Esophagus (tissue), 2 donors: ENCODE data around the gene PLK5. TPM values are rescaled to one million over a fixed set of nuclear protein-coding genes. Genes with fewer than 3 reads are reported as not detected.
"Not testable (repeated sequence)": the region's sequence is repeated elsewhere in the genome, so short reads cannot be mapped to it uniquely, and the experiment has no call there.

Experiments
- H3K27ac ChIP-seq, 2 donors: one replicate each; pipeline ENCODE4 v1.5.1; 2013; ENCODE audit warnings: low read depth in 2 of 2, mild to moderate bottlenecking in 2 of 2, inconsistent platforms in 1 of 2, low read length in 1 of 2, moderate library complexity in 1 of 2
- H3K27me3 ChIP-seq, 2 donors: one replicate each; pipeline ENCODE4 v1.6.1; 2013; ENCODE audit warnings: low read length in 2 of 2, control low read depth in 1 of 2, mild to moderate bottlenecking in 1 of 2; ENCODE audit not compliant: insufficient read depth in 2 of 2, control insufficient read depth in 1 of 2
- H3K36me3 ChIP-seq, 2 donors: one replicate each; pipeline ENCODE4 v1.6.1; 2013; ENCODE audit warnings: low read length in 1 of 2; ENCODE audit not compliant: control insufficient read depth in 2 of 2, insufficient read depth in 2 of 2
- H3K4me1 ChIP-seq, 2 donors: one replicate each; pipeline ENCODE4 v1.6.1; 2013; ENCODE audit warnings: low read length in 1 of 2; ENCODE audit not compliant: control insufficient read depth in 2 of 2, insufficient read depth in 2 of 2
- H3K4me3 ChIP-seq, 2 donors: one replicate each; pipeline ENCODE4 v1.5.1; 2013; ENCODE audit warnings: low read length in 2 of 2, mild to moderate bottlenecking in 2 of 2, low read depth in 1 of 2, moderate library complexity in 1 of 2
- H3K9me3 ChIP-seq, 2 donors: one replicate each; pipeline ENCODE4 v1.6.1; 2013; ENCODE audit warnings: mild to moderate bottlenecking in 2 of 2, low read depth in 1 of 2, low read length in 1 of 2, moderate library complexity in 1 of 2; ENCODE audit not compliant: control insufficient read depth in 2 of 2, insufficient read depth in 1 of 2
- WGBS, 2 donors: extraction: QIAGEN DNeasy Blood & Tissue Kit; methylation state at CpG; one replicate each; pipeline ENCODE4 v1.1.7; 2013; 5-methylcytosine and 5-hydroxymethylcytosine counted together
- polyA plus RNA-seq, 2 donors: library from polyadenylated mRNA; stranded (reverse); fragments of 200-250 nt; gene quantifications; one replicate each; pipeline ENCODE4 v1.2.3, GENCODE V29; 2013
- donor health status: healthy with polysubstance abuse.
- donor health status: Bipolar disorder and iron deficiency.

PLK5 gene
- polyA plus RNA-seq, 2 donors: 0.13 to 0.53 TPM

DNA sequence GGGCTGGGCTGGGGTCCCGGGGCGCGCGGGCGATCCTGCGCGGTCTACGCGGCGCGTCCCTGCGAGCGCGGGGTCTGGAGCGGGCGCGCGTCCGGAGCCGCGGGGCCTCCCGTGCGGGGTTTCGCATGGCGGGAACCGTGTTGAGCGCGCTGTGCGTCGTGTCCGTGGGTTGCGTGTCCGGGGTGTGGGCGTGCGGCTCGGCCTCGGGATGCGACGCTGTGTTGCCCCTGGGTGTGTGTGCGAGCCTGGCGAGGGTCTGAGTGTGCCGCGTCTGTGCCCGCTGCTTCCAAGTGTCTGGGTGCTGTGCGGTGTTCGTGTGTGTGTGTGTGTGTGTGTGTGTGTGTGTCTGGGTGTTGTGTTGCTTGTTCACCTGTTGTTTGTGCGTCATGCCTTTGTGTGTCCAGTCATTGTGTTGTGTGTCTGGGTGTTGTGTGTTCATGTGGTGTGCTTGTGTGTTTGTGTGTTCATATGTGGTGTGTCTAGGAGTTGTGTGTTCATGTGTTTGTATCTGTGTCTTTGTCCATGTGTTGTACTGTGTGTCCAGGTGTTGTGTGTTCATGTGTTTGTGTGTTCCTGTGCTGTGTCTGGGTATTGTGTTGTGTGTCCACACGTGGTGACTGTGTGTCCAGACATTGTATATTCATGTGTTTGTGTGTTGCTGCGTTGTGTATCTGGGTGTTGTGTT, 552 bp downstream of the PLK5 start:
- 8 to 12% methylated on average over 46 to 49 of the region's 49 CpGs for WGBS, 2 donors
- peaks cover 0 to 7% of the 10 kb centered on the region in 2 donors for H3K27me3 ChIP-seq
- H3K27ac ChIP-seq: no peak overlapping the region

DNA sequence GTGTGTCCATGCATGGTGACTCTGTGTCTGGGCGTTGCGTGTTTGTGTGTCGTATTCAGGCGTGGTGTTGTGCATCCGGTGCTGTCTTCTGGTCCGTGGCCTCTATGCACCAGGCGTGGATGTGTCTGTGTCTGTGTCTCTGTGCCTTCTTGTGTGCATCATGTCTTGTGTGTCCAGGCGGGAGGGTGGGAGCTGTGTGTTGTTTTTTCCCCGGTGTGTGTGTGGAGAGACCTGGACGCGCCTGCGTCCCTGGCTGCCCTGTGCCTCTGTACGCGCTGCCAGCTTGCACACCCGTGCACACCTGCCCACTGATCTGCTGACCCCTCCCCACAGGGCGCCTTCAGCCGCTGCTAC, 1.1 kb downstream of the PLK5 start:
- H3K27me3 ChIP-seq: peaks cover 0 to 7% of the 10 kb centered on the region in 2 donors
- WGBS, 2 donors: 49 to 55% methylated on average over 17 of the region's 17 CpGs
- H3K36me3 ChIP-seq: no peaks in the 10 kb centered on the region
- no peak overlapping the region for H3K4me3 ChIP-seq
- peaks cover 3 to 4% of the 10 kb centered on the region in 2 donors for H3K4me1 ChIP-seq
- H3K9me3 ChIP-seq: peaks cover 3% of the 10 kb centered on the region in 2 donors
- H3K27ac ChIP-seq: no peak overlapping the region

More for the DNA sequence above, 552 bp downstream of the PLK5 start:
- Histone ChIP-seq H3K36me3 (no peaks in the 10 kb centered on the region), H3K4me3 (peak overlapping the region in 1 of 2 donors; percentile 34), H3K9me3 (peaks cover 3% of the 10 kb centered on the region in 2 donors), H3K4me1 (peaks cover 3 to 4% of the 10 kb centered on the region in 2 donors)

DNA sequence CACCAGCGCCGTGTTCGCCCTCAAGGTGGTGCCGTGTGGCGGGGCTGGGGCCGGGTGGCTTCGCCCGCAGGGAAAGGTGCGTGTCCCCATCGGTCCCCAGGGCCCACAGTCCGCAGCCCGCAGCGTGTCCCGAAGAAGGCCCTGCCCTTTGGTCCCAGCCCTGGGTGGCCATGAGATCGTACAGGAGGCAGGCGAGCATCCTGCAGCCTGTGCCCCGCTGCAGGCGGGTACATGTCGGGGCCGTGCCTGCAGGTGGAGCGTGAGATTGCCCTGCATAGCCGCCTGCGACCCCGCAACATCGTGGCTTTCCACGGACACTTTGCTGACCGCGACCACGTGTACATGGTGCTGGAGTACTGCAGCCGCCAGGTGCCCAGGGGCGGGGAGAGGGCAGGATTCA, 1.5 kb downstream of the PLK5 start:
- Histone ChIP-seq H3K36me3 (no peaks in the 10 kb centered on the region), H3K4me1 (peaks cover 3 to 4% of the 10 kb centered on the region in 2 donors), H3K9me3 (peaks cover 3% of the 10 kb centered on the region in 2 donors), H3K27ac (no peak overlapping the region), H3K27me3 (peaks cover 0 to 7% of the 10 kb centered on the region in 2 donors), H3K4me3 (no peak overlapping the region)
- 44 to 50% methylated on average over 29 to 31 of the region's 31 CpGs for WGBS, 2 donors

DNA sequence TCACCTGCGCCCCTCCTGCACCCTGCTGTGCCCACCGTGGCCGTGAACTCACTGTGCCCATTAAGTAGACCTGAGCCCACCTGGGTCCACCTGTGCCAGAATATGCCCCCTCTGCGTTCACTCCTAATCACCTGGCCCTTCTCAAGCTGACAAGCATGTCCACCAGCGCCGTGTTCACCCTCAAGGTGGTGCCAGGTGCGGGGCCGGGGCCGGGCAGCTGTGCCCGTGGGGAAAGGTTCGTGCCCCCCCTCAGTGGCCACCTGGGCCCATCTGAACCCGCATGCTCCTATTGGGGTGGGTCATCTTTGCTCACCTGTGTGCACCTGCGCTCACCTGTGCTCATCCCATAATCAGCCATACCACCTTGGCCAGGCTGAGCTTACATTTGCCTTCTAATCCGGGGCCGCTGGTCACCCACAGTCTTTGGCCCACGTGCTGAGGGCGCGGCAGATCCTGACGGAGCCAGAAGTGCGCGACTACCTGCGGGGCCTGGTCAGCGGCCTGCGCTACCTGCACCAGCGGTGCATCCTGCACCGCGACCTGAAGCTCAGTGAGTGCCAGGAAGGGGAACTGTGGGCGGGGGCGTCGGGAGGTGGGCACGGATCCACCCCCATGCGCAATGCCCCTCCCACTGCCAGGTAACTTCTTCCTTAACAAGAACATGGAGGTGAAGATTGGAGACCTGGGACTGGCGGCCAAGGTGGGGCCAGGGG, 2.3 kb downstream of the PLK5 start:
- H3K4me3 ChIP-seq: no peak overlapping the region
- H3K9me3 ChIP-seq: peaks cover 3% of the 10 kb centered on the region in 2 donors
- H3K27ac ChIP-seq: no peak overlapping the region
- 74 to 80% methylated on average over 33 of the region's 33 CpGs for WGBS, 2 donors
- no peaks in the 10 kb centered on the region for H3K36me3 ChIP-seq
- peaks cover 3 to 4% of the 10 kb centered on the region in 2 donors for H3K4me1 ChIP-seq
- H3K27me3 ChIP-seq: peaks cover 0 to 7% of the 10 kb centered on the region in 2 donors

DNA sequence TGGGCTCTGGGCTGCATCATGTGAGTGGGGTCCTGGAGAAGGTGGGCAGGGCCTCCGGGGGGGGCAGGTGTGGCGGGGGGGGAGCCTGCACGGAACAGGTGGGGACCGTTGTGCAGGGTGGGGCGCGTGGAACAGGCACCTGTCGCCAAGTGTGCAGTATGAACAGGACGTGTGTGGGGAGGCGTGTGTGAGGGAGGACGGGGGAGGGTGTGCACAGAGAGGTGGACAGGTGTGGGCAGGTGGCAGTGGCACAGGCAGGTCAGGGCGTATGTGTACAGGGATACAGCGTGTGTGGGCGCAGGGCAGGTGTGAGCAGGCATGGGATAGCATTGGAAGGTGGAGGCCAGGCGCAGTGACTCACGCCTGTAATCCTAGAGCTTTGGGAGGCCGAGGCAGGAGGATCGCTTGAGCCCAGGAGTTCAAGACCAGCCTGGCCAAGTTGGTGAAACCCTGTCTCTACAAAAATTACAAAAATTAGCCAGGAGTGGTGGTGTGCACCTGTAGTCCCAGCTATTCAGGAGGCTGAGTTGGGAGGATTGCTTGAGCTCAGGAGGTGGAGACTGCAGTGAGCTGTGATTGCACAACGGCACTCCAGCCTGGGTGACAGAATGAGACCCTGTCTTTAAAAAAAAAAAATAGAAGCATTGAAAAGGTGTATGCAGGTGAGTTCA, 3.2 kb downstream of the PLK5 start:
- Histone ChIP-seq H3K4me3 (no peak overlapping the region), H3K27me3 (peaks cover 0 to 7% of the 10 kb centered on the region in 2 donors), H3K36me3 (no peaks in the 10 kb centered on the region), H3K4me1 (peaks cover 3 to 4% of the 10 kb centered on the region in 2 donors), H3K27ac (no peak overlapping the region), H3K9me3 (peaks cover 3% of the 10 kb centered on the region in 2 donors)
- 48 to 58% methylated on average over 18 of the region's 18 CpGs for WGBS, 2 donors

DNA sequence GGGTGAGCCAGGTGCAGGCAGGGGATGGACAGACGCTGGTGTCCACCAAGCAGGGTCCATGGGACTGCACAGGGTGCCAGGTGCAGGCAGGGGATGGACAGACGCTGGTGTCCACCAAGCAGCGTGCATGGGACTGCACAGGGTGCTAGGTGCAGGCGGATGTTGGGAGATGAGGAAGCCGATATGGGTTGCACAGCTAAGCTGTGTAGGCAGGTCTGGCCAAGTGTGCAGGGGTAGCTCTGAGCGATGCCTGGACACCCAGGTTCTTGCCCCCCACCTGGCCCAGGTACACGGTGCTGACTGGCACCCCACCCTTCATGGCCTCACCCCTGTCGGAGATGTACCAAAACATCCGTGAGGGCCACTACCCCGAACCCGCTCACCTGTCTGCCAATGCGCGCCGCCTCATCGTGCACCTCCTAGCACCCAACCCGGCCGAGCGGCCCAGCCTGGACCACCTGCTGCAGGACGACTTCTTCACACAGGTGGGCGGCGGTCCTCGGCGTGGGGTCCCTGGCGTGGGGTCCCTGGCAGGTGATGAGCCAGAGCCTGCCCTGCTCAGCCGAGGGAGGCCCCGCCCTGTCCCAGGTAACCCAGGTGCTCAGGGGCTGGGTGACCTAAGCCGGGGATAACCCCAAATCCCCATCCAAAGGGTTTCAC, 3.9 kb downstream of the PLK5 start:
- Histone ChIP-seq H3K27me3 (peaks cover 0 to 7% of the 10 kb centered on the region in 2 donors), H3K4me3 (no peak overlapping the region), H3K27ac (no peak overlapping the region), H3K9me3 (peaks cover 3% of the 10 kb centered on the region in 2 donors), H3K4me1 (peaks cover 3 to 4% of the 10 kb centered on the region in 2 donors), H3K36me3 (no peaks in the 10 kb centered on the region)
- 74 to 78% methylated on average over 27 of the region's 27 CpGs for WGBS, 2 donors

DNA sequence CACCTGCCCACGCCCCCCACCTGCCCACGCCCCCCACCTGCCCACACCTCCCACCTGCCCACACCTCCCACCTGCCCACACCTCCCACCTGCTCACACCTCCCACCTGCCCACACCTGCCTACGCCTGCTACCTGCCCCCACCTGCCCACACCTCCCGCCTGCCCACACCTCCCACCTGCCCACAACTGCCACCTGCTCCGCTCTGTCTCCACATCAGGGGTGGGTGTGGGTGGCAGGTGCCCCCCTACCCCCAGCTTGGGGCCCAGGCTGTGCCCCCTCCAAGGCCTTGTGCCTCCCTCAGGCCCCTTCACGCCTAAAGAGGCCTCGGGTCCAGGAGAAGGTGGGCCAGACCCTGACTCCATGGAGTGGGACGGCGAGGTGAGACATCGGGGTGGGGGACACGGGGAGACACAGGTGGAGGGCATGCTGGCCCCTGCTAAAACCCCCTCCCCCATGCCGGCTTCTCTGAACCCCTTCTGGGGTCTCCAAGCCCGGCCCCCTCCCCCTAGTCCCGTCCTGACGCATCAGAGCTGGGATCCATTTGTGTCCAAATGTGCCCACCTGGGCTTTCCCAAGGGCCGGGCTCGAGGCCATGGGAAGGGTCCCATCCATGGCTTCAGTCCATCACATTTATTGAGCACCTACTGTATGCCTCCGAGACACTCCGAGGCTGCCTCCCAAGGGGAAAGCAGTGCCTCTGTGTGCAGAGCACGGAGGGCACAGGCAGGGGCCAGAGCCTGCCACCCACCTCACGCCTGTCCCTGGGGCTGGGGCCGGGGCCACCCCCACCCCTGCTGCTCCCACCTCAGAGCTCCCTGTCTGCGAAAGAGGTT, 4.9 kb downstream of the PLK5 start:
- peaks cover 0 to 3% of the 10 kb centered on the region in 2 donors for H3K27me3 ChIP-seq
- H3K4me3 ChIP-seq: no peak overlapping the region
- H3K36me3 ChIP-seq: no peaks in the 10 kb centered on the region
- WGBS, 2 donors: 70 to 80% methylated on average over 22 to 23 of the region's 23 CpGs
- H3K4me1 ChIP-seq: peaks cover 3 to 4% of the 10 kb centered on the region in 2 donors
- H3K9me3 ChIP-seq: peaks cover 3% of the 10 kb centered on the region in 2 donors
- H3K27ac ChIP-seq: no peak overlapping the region

DNA sequence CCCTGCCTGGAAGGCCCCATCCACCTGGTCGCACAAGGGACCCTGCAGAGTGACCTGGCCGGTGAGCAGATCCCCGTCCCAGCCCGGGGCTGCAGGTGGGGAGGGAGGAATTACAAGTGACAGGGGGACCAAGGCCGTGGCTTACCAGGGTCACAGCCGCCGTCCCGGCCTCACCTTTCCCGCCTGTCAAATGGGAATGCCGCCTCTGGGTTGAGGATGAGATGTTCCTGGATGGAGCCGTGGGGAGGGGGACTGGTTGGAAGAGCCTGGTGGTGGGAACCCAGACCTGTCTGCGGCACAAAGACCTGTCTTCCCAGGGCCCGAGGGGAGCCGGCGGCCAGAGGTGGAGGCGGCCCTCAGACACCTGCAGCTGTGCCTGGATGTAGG, 5.5 kb downstream of the PLK5 start:
- Histone ChIP-seq H3K36me3 (no peaks in the 10 kb centered on the region), H3K9me3 (peaks cover 3% of the 10 kb centered on the region in 2 donors), H3K27me3 (peaks cover 0 to 3% of the 10 kb centered on the region in 2 donors), H3K27ac (no peak overlapping the region), H3K4me3 (no peak overlapping the region), H3K4me1 (peaks cover 0 to 1% of the 10 kb centered on the region in 2 donors)
- WGBS, 2 donors: 84 to 87% methylated on average over 16 of the region's 16 CpGs

DNA sequence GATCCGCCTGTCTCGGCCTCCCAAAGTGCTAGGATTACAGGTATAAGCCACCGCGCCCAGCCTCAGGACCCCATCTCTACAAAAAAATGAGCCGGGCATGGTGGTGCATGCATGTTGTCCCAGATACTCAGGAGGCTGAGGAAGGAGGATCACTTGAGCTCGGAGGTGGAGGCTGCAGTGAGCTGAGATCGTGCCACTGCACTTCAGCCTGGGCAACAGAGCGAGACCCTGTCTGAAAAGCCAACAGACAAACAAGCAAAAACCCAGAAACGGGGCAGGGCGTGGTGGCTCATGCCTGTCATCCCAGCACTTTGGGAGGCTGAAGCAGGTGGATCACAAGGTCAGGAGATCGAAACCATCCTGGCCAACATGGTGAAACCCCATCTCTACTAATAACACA, 7.0 kb downstream of the PLK5 start:
- not testable (repeated sequence) for H3K27me3 ChIP-seq, H3K4me1 ChIP-seq, H3K36me3 ChIP-seq, H3K9me3 ChIP-seq, H3K4me3 ChIP-seq, H3K27ac ChIP-seq
- WGBS, 2 donors: 92% methylated on average over 11 of the region's 11 CpGs
